Measurements from ENCODE around the gene FGFRL1. TPM values are rescaled to one million over a fixed set of nuclear protein-coding genes. Genes with fewer than 3 reads are reported as not detected.

Gene FGFRL1
- total RNA-seq, 6 experiments from 2014 or later, result 27.9 to 60.1 (median 45.7) TPM

GRCh38 chr4:1008840-1009541 lies 2.4 kb upstream of the FGFRL1 start:
- no peak for TF ChIP-seq POLR2A (IDR thresholded peaks at IDR 0.05)
- TF ChIP-seq CTCF (IDR thresholded peaks at IDR 0.05), result no peak
- no peaks in the 10 kb centered on the region for H3K27me3 ChIP-seq
- DNase-seq (peak in 2 of 3 donors; percentile 69 to 74), ATAC-seq (peak in 3 of 4 donors; percentile 2 to 21 (median 3))
- intact Hi-C loops (cut with DNase I), result no loop called here
- H3K4me1 ChIP-seq, result peaks cover 0 to 33% (median 14%) of the 10 kb centered on the region in 4 donors
- no peaks in the 10 kb centered on the region for H3K9me3 ChIP-seq
- peaks cover 0 to 8% (median 0%) of the 10 kb centered on the region in 4 donors for H3K36me3 ChIP-seq
- H3K4me3 ChIP-seq, result peak overlapping the region; percentile 56 to 63 (median 62)
- no peak overlapping the region for H3K27ac ChIP-seq
- WGBS (ENCODE audit: insufficient coverage, low coverage, low lambda C conversion rate, missing lambda C conversion rate), result 5% methylated on average over 25 of the region's 36 CpGs

GRCh38 chr4:1009542-1010394 lies 1.7 kb upstream of the FGFRL1 start:
- peak; percentile 86 to 89 (median 87) for DNase-seq
- intact Hi-C loops (cut with DNase I), result no loop called here

DNA sequence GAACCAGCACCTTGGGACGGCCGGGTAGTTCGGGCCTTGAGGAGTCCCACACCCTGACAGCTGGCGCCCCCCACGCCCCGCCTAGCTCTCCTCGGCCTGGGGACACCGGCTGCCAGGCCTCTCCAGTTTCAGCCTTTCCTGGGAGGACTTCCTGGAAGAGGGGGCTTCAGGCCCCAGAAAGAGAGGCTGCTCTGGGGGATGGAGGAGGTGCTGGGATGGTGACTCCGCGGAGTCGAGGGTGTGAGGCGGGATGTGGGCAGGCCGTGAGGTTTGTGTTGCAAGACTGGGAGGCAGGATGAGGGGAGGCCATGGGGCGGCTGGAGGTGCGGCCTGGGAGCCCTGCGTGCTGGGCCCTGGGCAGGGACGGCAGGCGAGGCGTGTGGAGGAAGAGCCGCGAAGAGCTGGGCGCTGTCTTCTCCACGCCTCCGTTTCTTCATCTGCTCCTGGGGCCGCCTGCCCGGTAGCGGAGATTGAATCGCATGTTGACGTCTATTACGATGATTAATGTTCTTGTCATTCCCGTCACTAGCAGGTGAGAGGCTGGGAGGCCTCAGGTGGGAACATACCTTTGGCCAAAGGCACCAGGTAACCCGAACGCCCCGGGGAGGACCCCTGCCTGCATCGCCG lies 918 bp upstream of the FGFRL1 start:
- DNase-seq (peak; percentile 75 to 84 (median 80)), ATAC-seq (peak; percentile 28 to 49 (median 48))
- no peaks in the 10 kb centered on the region for H3K9me3 ChIP-seq
- H3K36me3 ChIP-seq, result peaks cover 0 to 8% (median 0%) of the 10 kb centered on the region in 4 donors
- 11% methylated on average over 6 of the region's 36 CpGs for WGBS (ENCODE audit: insufficient coverage, low coverage, low lambda C conversion rate, missing lambda C conversion rate)
- H3K4me1 ChIP-seq, result peaks cover 0 to 33% (median 14%) of the 10 kb centered on the region in 4 donors
- H3K4me3 ChIP-seq, result peak overlapping the region; percentile 48 to 67 (median 62)
- no peaks in the 10 kb centered on the region for H3K27me3 ChIP-seq
- TF ChIP-seq CTCF (IDR thresholded peaks at IDR 0.05) (no peak), POLR2A (IDR thresholded peaks at IDR 0.05) (no peak)
- intact Hi-C loops (cut with DNase I), result no loop called here
- peak overlapping the region in 1 of 3 donors; percentile 40 for H3K27ac ChIP-seq

More at GRCh38 chr4:1009542-1010394, 1.7 kb upstream of the FGFRL1 start:
- H3K27ac ChIP-seq, result peak overlapping the region in 1 of 3 donors; percentile 40
- H3K9me3 ChIP-seq, result no peaks in the 10 kb centered on the region
- peaks cover 0 to 8% (median 0%) of the 10 kb centered on the region in 4 donors for H3K36me3 ChIP-seq
- 0% methylated on average over 16 of the region's 109 CpGs for WGBS (ENCODE audit: insufficient coverage, low coverage, low lambda C conversion rate, missing lambda C conversion rate)
- H3K4me3 ChIP-seq, result peak overlapping the region; percentile 62 to 67 (median 63)
- TF ChIP-seq POLR2A (IDR thresholded peaks at IDR 0.05) (peak; percentile 21), CTCF (IDR thresholded peaks at IDR 0.05) (peak in 2 of 4 donors; percentile 23 to 50)
- ATAC-seq, result peak; percentile 69 to 77 (median 72)
- H3K4me1 ChIP-seq, result peaks cover 0 to 33% (median 14%) of the 10 kb centered on the region in 4 donors
- no peaks in the 10 kb centered on the region for H3K27me3 ChIP-seq

DNA sequence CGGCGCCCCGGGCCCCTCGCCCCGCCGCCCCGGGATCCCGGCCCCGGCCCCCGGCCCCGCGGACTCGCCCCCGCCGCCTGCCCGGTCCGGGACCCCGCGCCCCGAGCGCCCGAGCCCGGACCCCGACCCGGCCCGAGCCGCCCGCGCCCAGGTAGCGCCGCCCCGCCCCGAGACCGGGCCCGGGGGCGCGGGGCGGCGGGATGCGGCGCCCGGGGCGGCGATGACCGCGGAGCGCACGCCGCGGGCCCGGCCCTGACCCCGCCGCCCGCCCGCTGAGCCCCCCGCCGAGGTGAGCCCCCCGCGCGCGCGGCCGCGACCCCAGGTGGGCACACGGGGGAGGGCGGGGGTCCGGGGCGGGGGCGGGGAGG lies 224 bp downstream of the FGFRL1 start:
- H3K4me1 ChIP-seq, result peaks cover 0 to 33% (median 14%) of the 10 kb centered on the region in 4 donors
- no peaks in the 10 kb centered on the region for H3K9me3 ChIP-seq
- H3K27me3 ChIP-seq, result no peaks in the 10 kb centered on the region
- intact Hi-C loops (cut with DNase I), result no loop called here
- TF ChIP-seq POLR2A (IDR thresholded peaks at IDR 0.05), result no peak
- TF ChIP-seq CTCF (IDR thresholded peaks at IDR 0.05), result no peak
- WGBS (ENCODE audit: insufficient coverage, low coverage, low lambda C conversion rate, missing lambda C conversion rate), result no CpG with 5 or more reads among the region's 69 CpGs
- H3K36me3 ChIP-seq, result peaks cover 0 to 8% (median 0%) of the 10 kb centered on the region in 4 donors
- H3K4me3 ChIP-seq, result peak overlapping the region in 2 of 3 donors; percentile 75 to 77
- no peak overlapping the region for H3K27ac ChIP-seq
- ATAC-seq (no peak), DNase-seq (no peak)

All from right lobe of liver (tissue), 6 donors.